Kidney (tissue), 14 donors: ENCODE results near the gene FOXN3. TPM values are rescaled to one million over a fixed set of nuclear protein-coding genes. Genes with fewer than 3 reads are reported as not detected.

Experiments
- DNase-seq, 5 donors: peaks; one replicate each; pipeline ENCODE4 v3.0.0-alpha.2; 2013 to 2020
- FAIRE-seq: peaks from 2 replicates; lab custom pipeline; 2012; peaks lifted over from hg19 to GRCh38; lab: Jason Lieb, UNC
- H3K27ac ChIP-seq, 2 donors: one replicate each; pipeline ENCODE4 v1.7.0; 2013; ENCODE audit warnings: low read depth in 2 of 2, low read length in 2 of 2, inconsistent platforms in 1 of 2
- H3K27me3 ChIP-seq: one replicate; pipeline ENCODE4 v1.7.1; 2013; ENCODE audit warnings: low read length, inconsistent platforms; ENCODE audit not compliant: control insufficient read depth, insufficient read depth
- H3K36me3 ChIP-seq, 3 donors: one replicate each; pipeline versions ENCODE4 v1.7.0 to v1.7.1; 2013; ENCODE audit warnings: low read length in 3 of 3, control low read depth in 1 of 3, inconsistent platforms in 1 of 3; ENCODE audit not compliant: insufficient read depth in 3 of 3, control insufficient read depth in 2 of 3
- H3K4me1 ChIP-seq, 3 donors: one replicate each; pipeline versions ENCODE4 v1.7.0 to v1.7.1; 2013; ENCODE audit warnings: low read length in 3 of 3, inconsistent platforms in 1 of 3, low read depth in 1 of 3; ENCODE audit not compliant: control insufficient read depth in 2 of 3, insufficient read depth in 2 of 3
- H3K4me3 ChIP-seq, 3 donors: one replicate each; pipeline versions ENCODE4 v1.7.0 to v1.8.1; 2013; ENCODE audit warnings: low read length in 3 of 3, control low read depth in 1 of 3, inconsistent platforms in 1 of 3
- H3K9ac ChIP-seq, 3 donors: one replicate each; pipeline versions ENCODE4 v1.7.0 to v1.7.1; 2013; ENCODE audit warnings: low read length in 3 of 3, control low read depth in 1 of 3, inconsistent platforms in 1 of 3
- H3K9me3 ChIP-seq, 3 donors: one replicate each; pipeline versions ENCODE4 v1.7.0 to v1.7.1; 2013; ENCODE audit warnings: low read length in 3 of 3, control low read depth in 1 of 3, inconsistent platforms in 1 of 3; ENCODE audit not compliant: control insufficient read depth in 2 of 3, insufficient read depth in 1 of 3
- CTCF ChIP-seq: IDR thresholded peaks from 3 replicates; pipeline ENCODE4 v1.5.1; 2012; ENCODE audit warnings: mild to moderate bottlenecking, moderate library complexity, borderline replicate concordance; ENCODE audit not compliant: insufficient read depth; ENCODE audit errors: extremely low read depth
- intact Hi-C: fragments of 100-400 bp; cut with DNase I; formaldehyde crosslinking; loops from one replicate; pipeline ENCODE4 v1.11.1; 2022
- polyA plus RNA-seq: library from polyadenylated mRNA; stranded (reverse); fragments of 350-450 nt; fragmentation: Illumina TruSeq; extraction: RNeasy Lipid Tissue Mini Kit (QIAGEN cat#74804); gene quantifications from one replicate; pipeline ENCODE4 v1.2.3, GENCODE V29; 2014; ENCODE audit warnings: low read depth, low replicate concordance; ENCODE audit not compliant: insufficient read depth
- total RNA-seq: library from RNA; stranded (reverse); fragmentation: NEBNext Ultra II Directional; extraction: Animal tissue kit (Norgen Biotek cat#: 25700); gene quantifications from one replicate; pipeline ENCODE4 v1.2.1, GENCODE V29; 2021
- donor health status: control.
- donor health status: control.
- donor health status: control.
- donor health status: control.
- donor health status: control.
- donor health status: DM: yes; HTN: yes; CAD: no.
- donor health status: Normal renal cell carcinoma (clear cell type).

The FOXN3 gene
- total and polyA plus RNA-seq, 2 donors from 2014 or later: 6.4 to 50.1 TPM

- H3K36me3 ChIP-seq: no peaks in the 10 kb centered on the region
- H3K27me3 ChIP-seq: no peaks in the 10 kb centered on the region
- no peaks in the 10 kb centered on the region for H3K9me3 ChIP-seq
- FAIRE-seq (no peak), DNase-seq (no peak)
- no peaks in the 10 kb centered on the region for H3K4me1 ChIP-seq
- intact Hi-C loops: no loop called here
- no peak overlapping the region for H3K27ac ChIP-seq
- no peak overlapping the region for H3K4me3 ChIP-seq
- no peak for TF ChIP-seq CTCF
- no peak overlapping the region for H3K9ac ChIP-seq
These were observed 220.5 kb downstream of the FOXN3 start for GRCh38 chr14:89196545-89196944.

- no peak for TF ChIP-seq CTCF
- Histone ChIP-seq H3K36me3 (no peaks in the 10 kb centered on the region), H3K9ac (no peak overlapping the region), H3K27ac (no peak overlapping the region), H3K27me3 (no peaks in the 10 kb centered on the region), H3K4me1 (no peaks in the 10 kb centered on the region), H3K4me3 (no peak overlapping the region), H3K9me3 (no peaks in the 10 kb centered on the region)
- DNase-seq (no peak), FAIRE-seq (no peak)
- intact Hi-C loops: no loop called here
These were observed 222.7 kb downstream of the FOXN3 start for GRCh38 chr14:89194376-89194775.

- Histone ChIP-seq H3K27me3 (no peaks in the 10 kb centered on the region), H3K9ac (no peak overlapping the region), H3K4me3 (no peak overlapping the region), H3K27ac (no peak overlapping the region), H3K4me1 (peaks cover 0 to 3% (median 0%) of the 10 kb centered on the region in 3 donors), H3K9me3 (no peaks in the 10 kb centered on the region), H3K36me3 (no peaks in the 10 kb centered on the region)
- FAIRE-seq: no peak
- peak in 4 of 5 donors; percentile 20 to 70 (median 34) for DNase-seq
- intact Hi-C loops: no loop called here
- no peak for TF ChIP-seq CTCF
These were observed 226.1 kb downstream of the FOXN3 start for GRCh38 chr14:89190765-89191513.

- Histone ChIP-seq H3K9me3 (no peaks in the 10 kb centered on the region), H3K27ac (no peak overlapping the region), H3K27me3 (no peaks in the 10 kb centered on the region), H3K36me3 (no peaks in the 10 kb centered on the region), H3K4me1 (peaks cover 0 to 3% (median 0%) of the 10 kb centered on the region in 3 donors), H3K9ac (no peak overlapping the region), H3K4me3 (no peak overlapping the region)
- no peak for TF ChIP-seq CTCF
- DNase-seq (no peak), FAIRE-seq (no peak)
- intact Hi-C loops: no loop called here
These were observed 228.5 kb downstream of the FOXN3 start for GRCh38 chr14:89188492-89188891.
